ENCODE measurements around the gene MEGF6.

MEGF6 gene

GRCh38 chr1:3552176-3552575 lies 59.1 kb downstream of the MEGF6 start:
- no peak for DNase-seq

GRCh38 chr1:3551711-3552110 lies 59.6 kb downstream of the MEGF6 start:
- no peak for DNase-seq

GRCh38 chr1:3551290-3551678 lies 60.0 kb downstream of the MEGF6 start:
- DNase-seq: no peak

- DNase-seq: no peak
Measured at GRCh38 chr1:3550511-3551289, 60.6 kb downstream of the MEGF6 start.

GRCh38 chr1:3548895-3549294 lies 62.4 kb downstream of the MEGF6 start:
- DNase-seq: no peak

- DNase-seq: no peak
Measured at GRCh38 chr1:3548156-3548893, 63.0 kb downstream of the MEGF6 start.

GRCh38 chr1:3547055-3548005 lies 64.0 kb downstream of the MEGF6 start:
- DNase-seq: no peak

- no peak for DNase-seq
Measured at GRCh38 chr1:3546048-3546384, 65.3 kb downstream of the MEGF6 start.

- no peak for DNase-seq
Measured at GRCh38 chr1:3545363-3546047, 65.8 kb downstream of the MEGF6 start.

- DNase-seq: no peak
Measured at GRCh38 chr1:3544040-3544977, 67.0 kb downstream of the MEGF6 start.

- DNase-seq: no peak
Measured at GRCh38 chr1:3543076-3544039, 68.0 kb downstream of the MEGF6 start.

- DNase-seq: no peak
Measured at GRCh38 chr1:3542676-3543075, 68.6 kb downstream of the MEGF6 start.

- no peak for DNase-seq
Measured at GRCh38 chr1:3541936-3542335, 69.4 kb downstream of the MEGF6 start.

GRCh38 chr1:3541465-3541864 lies 69.8 kb downstream of the MEGF6 start:
- no peak for DNase-seq

- no peak for DNase-seq
Measured at GRCh38 chr1:3540876-3541275, 70.4 kb downstream of the MEGF6 start.

- DNase-seq: no peak
Measured at GRCh38 chr1:3539707-3540425, 71.4 kb downstream of the MEGF6 start.

- no peak for DNase-seq
Measured at GRCh38 chr1:3537359-3537758, 73.9 kb downstream of the MEGF6 start.

- DNase-seq: no peak
Measured at GRCh38 chr1:3536420-3537195, 74.7 kb downstream of the MEGF6 start.

GRCh38 chr1:3535732-3536131 lies 75.6 kb downstream of the MEGF6 start:
- DNase-seq: no peak

Data from activated CD4-positive, CD25-positive, alpha-beta regulatory T cell treated with anti-CD3 and anti-CD28 coated beads, Interleukin-2, amount 50 U/mL, for 72 hours (primary cell).